SK-N-MC (cell line): ENCODE data around the gene BPIFA1.

Experiments used
- EZH2 ChIP-seq: fragments of 200-600 bp; sonication (generic); IDR thresholded peaks from one replicate; pipeline ENCODE4 v1.6.1; 2017; ENCODE audit warnings: antibody characterized with exemption
- POLR2AphosphoS5 ChIP-seq: IDR thresholded peaks from 2 replicates; pipeline ENCODE4 v1.6.1; 2012; ENCODE audit warnings: mild to moderate bottlenecking, low read depth, low read length, borderline replicate concordance

GRCh38 chr20:33275215-33275614 is 39.4 kb downstream of the BPIFA1 start:
- TF ChIP-seq EZH2: no peak
- TF ChIP-seq POLR2AphosphoS5: no peak
